GM12878 (cell line): Measurements from ENCODE around the gene EHF. TPM values are rescaled to one million over a fixed set of nuclear protein-coding genes. Genes with fewer than 3 reads are reported as not detected.

Experiments used
- ATAC-seq: fragments of 200-7000 bp; cut with Tn5 transposase; 3 replicates; pipeline ENCODE4 v1.9.1; 2020; ENCODE audit warnings: mild to moderate bottlenecking, moderate library complexity
- BruUV-seq: library from RNA; stranded (reverse); fragments of 400-500 nt; replicated peaks from 2 replicates; lab custom pipeline; 2021; lab: Mats Ljungman, UMichigan
- CTCF ChIA-PET: fragments of 300-600 bp; sonication (Branson Sonifier 250); formaldehyde crosslinking; extraction: SDS; loops from one replicate; lab custom pipeline; 2021; ENCODE audit warnings: inconsistent platforms; lab: Yijun Ruan, JAX
- POLR2A ChIA-PET: fragments of 350-600 bp; formaldehyde crosslinking; extraction: SDS; loops from one replicate; lab custom pipeline; 2021; ENCODE audit warnings: inconsistent platforms; lab: Charles Lee
- RAD21 ChIA-PET: fragments of 300-600 bp; sonication (Branson Sonifier 250); formaldehyde crosslinking; loops from one replicate; lab custom pipeline; 2023; ENCODE audit warnings: antibody characterized with exemption; ENCODE audit not compliant: unreplicated experiment; lab: Charles Lee
- SMC1A ChIA-PET: fragments of 300-600 bp; sonication (Branson Sonifier 250); formaldehyde crosslinking; loops from one replicate; lab custom pipeline; 2023; ENCODE audit not compliant: unreplicated experiment, uncharacterized antibody; lab: Charles Lee
- DNase-seq: peaks from one replicate; pipeline ENCODE4 v3.0.0-alpha.2; 2011; ENCODE audit warnings: low read depth, low spot score
- FAIRE-seq: peaks from 3 replicates; lab custom pipeline; 2011; peaks lifted over from hg19 to GRCh38; lab: Jason Lieb, UNC
- H2AFZ ChIP-seq: 2 replicates; pipeline ENCODE4 v1.6.0; 2011; ENCODE audit warnings: low read depth, low read length, control low read depth; ENCODE audit not compliant: control insufficient read depth
- H3K27ac ChIP-seq: 2 replicates; pipeline ENCODE4 v1.5.1; 2011; ENCODE audit warnings: control low read depth; ENCODE audit not compliant: control insufficient read depth, insufficient read depth
- H3K27me3 ChIP-seq, 2 experiments: replicated peaks in 1 of 2; 2 replicates each; pipeline versions ENCODE4 v1.6.0 to v1.6.1; 2011; ENCODE audit warnings: low read length in 1 of 2; ENCODE audit not compliant: control insufficient read depth in 2 of 2, insufficient read depth in 2 of 2
- H3K36me3 ChIP-seq, 2 experiments: 2 replicates each; pipeline ENCODE4 v1.5.1; 2011; ENCODE audit warnings: low read length in 1 of 2; ENCODE audit not compliant: control insufficient read depth in 2 of 2, insufficient read depth in 2 of 2
- H3K4me1 ChIP-seq: 2 replicates; pipeline ENCODE4 v1.6.1; 2011; ENCODE audit warnings: mild to moderate bottlenecking, low read length, moderate library complexity, mixed read lengths; ENCODE audit not compliant: control insufficient read depth, insufficient read depth
- H3K4me2 ChIP-seq: 2 replicates; pipeline ENCODE4 v1.6.0; 2011; ENCODE audit warnings: control low read depth; ENCODE audit not compliant: control insufficient read depth, insufficient read depth
- H3K4me3 ChIP-seq: fragments of 200-600 bp; sonication (generic); 2 replicates; pipeline ENCODE4 v1.5.1; 2016
- H3K79me2 ChIP-seq: 2 replicates; pipeline ENCODE4 v1.6.0; 2011; ENCODE audit warnings: low read length; ENCODE audit not compliant: control insufficient read depth, insufficient read depth
- H3K9ac ChIP-seq: 2 replicates; pipeline ENCODE4 v1.8.0; 2011; ENCODE audit warnings: low read length, control low read depth, mixed read lengths; ENCODE audit not compliant: control insufficient read depth, insufficient read depth
- H3K9me3 ChIP-seq: replicated peaks from 3 replicates; pipeline ENCODE4 v1.5.1; 2011; ENCODE audit warnings: mild to moderate bottlenecking, low read length; ENCODE audit not compliant: control insufficient read depth, insufficient read depth
- H4K20me1 ChIP-seq: 2 replicates; pipeline ENCODE4 v1.6.0; 2011; ENCODE audit not compliant: control insufficient read depth, insufficient read depth
- CTCF ChIP-seq, 3 experiments: IDR thresholded peaks in 2 of 3; conservative IDR thresholded peaks in 1 of 3; 2 replicates each; pipeline ENCODE4 v1.5.1; 2011; ENCODE audit warnings: low read depth in 3 of 3, low read length in 3 of 3, mild to moderate bottlenecking in 3 of 3, control low read depth in 2 of 3, moderate library complexity in 2 of 3, inconsistent platforms in 1 of 3, mixed read lengths in 1 of 3; ENCODE audit not compliant: control insufficient read depth in 2 of 3, insufficient read depth in 1 of 3; ENCODE audit errors: extremely low read depth in 1 of 3
- CUX1 ChIP-seq: IDR thresholded peaks from 2 replicates; pipeline ENCODE4 v1.6.1; 2012; ENCODE audit warnings: improper control_type of control experiment, low read depth, low read length; ENCODE audit not compliant: insufficient replicate concordance
- DPF2 ChIP-seq: fragments of 450-650 bp; IDR thresholded peaks from 2 replicates; pipeline ENCODE4 v1.6.1; 2017; ENCODE audit warnings: mild to moderate bottlenecking
- HSF1 ChIP-seq: fragments of 150-350 bp; IDR thresholded peaks from 2 replicates; pipeline ENCODE4 v1.6.1; 2014; ENCODE audit warnings: mild to moderate bottlenecking, low read depth, low read length
- IRF5 ChIP-seq: fragments of 450-650 bp; IDR thresholded peaks from 2 replicates; pipeline ENCODE4 v1.6.1; 2017; ENCODE audit warnings: borderline replicate concordance
- NR2C1 ChIP-seq: fragments of 450-650 bp; IDR thresholded peaks from 2 replicates; pipeline ENCODE4 v1.6.1; 2017; ENCODE audit warnings: antibody characterized with exemption, mild to moderate bottlenecking, moderate library complexity
- NR2F1 ChIP-seq: fragments of 450-650 bp; conservative IDR thresholded peaks from 2 replicates; pipeline ENCODE4 v1.6.1; 2017; ENCODE audit warnings: mild to moderate bottlenecking
- RELA ChIP-seq: fragments of 450-650 bp; IDR thresholded peaks from 2 replicates; pipeline ENCODE4 v1.8.0; 2014; ENCODE audit warnings: borderline replicate concordance; ENCODE audit not compliant: partially characterized antibody
- SMARCA5 ChIP-seq: fragments of 450-650 bp; IDR thresholded peaks from 2 replicates; pipeline ENCODE4 v1.6.1; 2017; ENCODE audit warnings: mild to moderate bottlenecking
- TCF3 ChIP-seq: IDR thresholded peaks from 2 replicates; pipeline ENCODE4 v1.6.1; 2012; ENCODE audit warnings: low read depth, mild to moderate bottlenecking, low read length, borderline replicate concordance; ENCODE audit not compliant: insufficient read depth
- USF1 ChIP-seq: IDR thresholded peaks from 2 replicates; pipeline ENCODE4 v1.6.1; 2011; ENCODE audit warnings: borderline replicate concordance, low read depth, mild to moderate bottlenecking, moderate library complexity, mixed read lengths, low read length; ENCODE audit not compliant: insufficient read depth; ENCODE audit errors: extremely low read length
- WGBS: methylation state at CpG from one replicate; pipeline ENCODE4 v1.1.6; 2016; ENCODE audit warnings: low lambda C conversion rate; ENCODE audit not compliant: insufficient replicate concordance, insufficient coverage; ENCODE audit errors: missing lambda C conversion rate; 5-methylcytosine and 5-hydroxymethylcytosine counted together
- in situ Hi-C: fragments of 300-500 bp; cut with MboI; formaldehyde crosslinking; loops from 9 replicates; pipeline ENCODE4 v1.14.3; 2018; ENCODE audit warnings: mixed read lengths
- intact Hi-C: fragments of 100-400 bp; cut with micrococcal nuclease; formaldehyde crosslinking; loops from one replicate; pipeline ENCODE4 v1.14.2; 2022; ENCODE audit not compliant: unreplicated experiment
- polyA plus RNA-seq, 11 experiments: library from polyadenylated mRNA; depleted of rRNA in 4 of 11; unstranded in 6 of 11; stranded (reverse) in 5 of 11; fragments of >200 nt; fragmentation: Nextera tagmentation in 4 of 11; fragmentation: Illumina TruSeq in 1 of 11; extraction: Ambion mirVana in 4 of 11; extraction: Trizol in 1 of 11; gene quantifications; 1 replicate in 1 of 11; 2 replicates in 10 of 11; pipeline versions ENCODE4 v1.2.1 to v1.2.3, GENCODE V29; 2011 to 2016; ENCODE audit warnings: inconsistent platforms in 2 of 11, missing spikeins in 2 of 11, low read depth in 1 of 11
- total RNA-seq, 4 experiments: library from RNA; depleted of rRNA in 3 of 4; stranded (reverse); fragments of >200 nt in 3 of 4; fragmentation: Illumina TruSeq in 1 of 4; extraction: Trizol in 1 of 4; gene quantifications; 2 replicates each; pipeline versions ENCODE4 v1.2.1 to v1.2.3, GENCODE V29; 2013 to 2021

EHF gene
- total and polyA plus RNA-seq, 10 of the 15 experiments (the other 5 are each of a cell fraction or from before 2014, with no cell fraction given): 0.04 to 0.33 (median 0.06) TPM; not detected in 6

- Histone ChIP-seq H3K4me2 (no peak overlapping the region), H3K79me2 (no peaks in the 10 kb centered on the region), H4K20me1 (no peaks in the 10 kb centered on the region), H2AFZ (no peak overlapping the region), H3K4me1 (peaks cover 13% of the 10 kb centered on the region), H3K36me3 (no peaks in the 10 kb centered on the region), H3K9me3 (no peaks in the 10 kb centered on the region; the same call in 1 of the 3 replicates), H3K9ac (no peak overlapping the region), H3K4me3 (no peak overlapping the region), H3K27ac (no peak overlapping the region), H3K27me3 (no peaks in the 10 kb centered on the region; a peak in 4 of 4 replicates)
- ATAC-seq (no peak), DNase-seq (no peak), FAIRE-seq (no peak)
- WGBS: 92% methylated on average over 2 of the region's 2 CpGs
- ChIA-PET POLR2A (no interaction called here), SMC1A (no interaction called here), RAD21 (no interaction called here), CTCF (no interaction called here)
- intact Hi-C loops: no loop called here
- in situ Hi-C loops: no loop called here
- no TSS peak for BruUV-seq
- TF ChIP-seq NR2F1 (no peak), IRF5 (no peak), NR2C1 (no peak), SMARCA5 (no peak), RELA (no peak), TCF3 (no peak), CTCF (IDR thresholded peaks at IDR 0.05 in 2 of 3, conservative IDR thresholded peaks at IDR 0.05 in 1 of 3; ENCODE audit: control insufficient read depth in 2 of 3, extremely low read depth in 1 of 3, insufficient read depth in 1 of 3, low read depth in 3 of 3, low read length in 3 of 3) (no peak), USF1 (no peak), HSF1 (no peak), DPF2 (no peak), CUX1 (no peak)
These were observed 691 bp upstream of the EHF start for GRCh38 chr11:34620202-34620601.
